K562 (cell line): ENCODE results near the gene COL13A1. TPM values are rescaled to one million over a fixed set of nuclear protein-coding genes. Genes with fewer than 3 reads are reported as not detected.

Source experiments
- ATAC-seq: fragments of 200-7000 bp; cut with Tn5 transposase; 3 replicates; pipeline ENCODE4 v1.9.1; 2020; ENCODE audit warnings: moderate library complexity
- BruUV-seq: library from RNA; stranded (reverse); fragments of 400-500 nt; replicated peaks from 2 replicates; lab custom pipeline; 2021; lab: Mats Ljungman, UMichigan
- CTCF ChIA-PET: fragments of 300-600 bp; formaldehyde crosslinking; extraction: SDS; loops from one replicate; lab custom pipeline; 2021; ENCODE audit warnings: low intra/inter-chr PET ratio; lab: Yijun Ruan, JAX
- POLR2A ChIA-PET: fragments of 300-600, 350-650 bp; sonication (Branson Sonifier 250); formaldehyde crosslinking; extraction: SDS; loops from one replicate; lab custom pipeline; 2021; ENCODE audit warnings: antibody characterized with exemption, inconsistent platforms; lab: Yijun Ruan, JAX
- DNase-seq, 4 experiments: peaks; one replicate each; pipeline versions ENCODE4 v3.0.0 to v3.0.0-alpha.2; 2011 to 2018; ENCODE audit warnings: low spot score in 3 of 4, mixed read lengths in 3 of 4; ENCODE audit errors: extremely low read depth in 1 of 4
- FAIRE-seq: peaks from 2 replicates; lab custom pipeline; 2011; peaks lifted over from hg19 to GRCh38; lab: Jason Lieb, UNC
- H2AFZ ChIP-seq: 2 replicates; pipeline ENCODE4 v1.6.0; 2011; ENCODE audit warnings: low read depth, low read length, control low read depth, inconsistent platforms
- H3K27ac ChIP-seq: fragments of 200-600 bp; 3 replicates; pipeline ENCODE4 v1.8.0; 2011; ENCODE audit warnings: low read depth, mild to moderate bottlenecking, control low read depth, inconsistent platforms, low read length, moderate library complexity, mixed read lengths; ENCODE audit errors: extremely low read depth
- H3K27me3 ChIP-seq, 2 experiments: fragments of 300-600 bp in 1 of 2; 2 replicates in 1 of 2; 3 replicates in 1 of 2; pipeline versions ENCODE4 v1.6.0 to v1.8.0; 2011; ENCODE audit warnings: inconsistent platforms in 2 of 2, low read length in 2 of 2, mild to moderate bottlenecking in 1 of 2, mixed read lengths in 1 of 2, moderate library complexity in 1 of 2; ENCODE audit not compliant: control insufficient read depth in 2 of 2, insufficient read depth in 2 of 2
- H3K36me3 ChIP-seq: fragments of 300-600 bp; 3 replicates; pipeline ENCODE4 v1.8.0; 2011; ENCODE audit warnings: mild to moderate bottlenecking, low read length, inconsistent platforms; ENCODE audit not compliant: control insufficient read depth, insufficient read depth
- H3K4me1 ChIP-seq, 2 experiments: fragments of 200-600 bp in 1 of 2; replicated peaks in 1 of 2; 2 replicates in 1 of 2; 3 replicates in 1 of 2; pipeline versions ENCODE4 v1.5.1 to v1.8.0; 2011; ENCODE audit warnings: inconsistent platforms in 2 of 2, low read length in 2 of 2, mild to moderate bottlenecking in 1 of 2, mixed read lengths in 1 of 2, moderate library complexity in 1 of 2; ENCODE audit not compliant: control insufficient read depth in 2 of 2, insufficient read depth in 2 of 2
- H3K4me2 ChIP-seq: 2 replicates; pipeline ENCODE4 v1.6.1; 2011; ENCODE audit warnings: low read length, control low read depth, inconsistent platforms, mixed read lengths; ENCODE audit not compliant: insufficient read depth
- H3K4me3 ChIP-seq: fragments of 200-600 bp; sonication (generic), shearing (Covaris generic); 2 replicates; pipeline ENCODE4 v1.5.1; 2016; ENCODE audit warnings: control low read depth, inconsistent platforms
- H3K79me2 ChIP-seq: fragments of 200-600 bp; 3 replicates; pipeline ENCODE4 v1.8.0; 2011; ENCODE audit warnings: low read length, inconsistent platforms; ENCODE audit not compliant: control insufficient read depth, insufficient read depth
- H3K9ac ChIP-seq, 2 experiments: 2 replicates each; pipeline versions ENCODE4 v1.6.0 to v1.6.1; 2011; ENCODE audit warnings: low read depth in 2 of 2, low read length in 2 of 2, control low read depth in 1 of 2, inconsistent platforms in 1 of 2, mild to moderate bottlenecking in 1 of 2, mixed read lengths in 1 of 2; ENCODE audit not compliant: insufficient read depth in 1 of 2
- H3K9me1 ChIP-seq: one replicate; pipeline ENCODE4 v1.6.0; 2011; ENCODE audit warnings: inconsistent platforms, mild to moderate bottlenecking, low read length, moderate library complexity; ENCODE audit not compliant: control insufficient read depth, insufficient read depth
- H3K9me3 ChIP-seq: replicated peaks from 2 replicates; pipeline ENCODE4 v1.5.1; 2011; ENCODE audit warnings: low read depth, low read length, inconsistent platforms; ENCODE audit not compliant: control insufficient read depth, insufficient read depth
- H4K20me1 ChIP-seq: replicated peaks from 2 replicates; pipeline ENCODE4 v1.6.1; 2011; ENCODE audit warnings: low read length, inconsistent platforms, mixed read lengths; ENCODE audit not compliant: control insufficient read depth, insufficient read depth
- ATF4 ChIP-seq: fragments of 450-650 bp; formaldehyde crosslinking; IDR thresholded peaks from 2 replicates; pipeline ENCODE4 v1.4.0; 2022; ENCODE audit warnings: mild to moderate bottlenecking, moderate library complexity
- CTCFL ChIP-seq: IDR thresholded peaks from 2 replicates; pipeline ENCODE4 v1.6.1; 2011; ENCODE audit warnings: borderline replicate concordance, low read depth, mild to moderate bottlenecking, moderate library complexity, low read length; ENCODE audit not compliant: insufficient read depth, poor library complexity, severe bottlenecking
- FOS ChIP-seq: IDR thresholded peaks from 3 replicates; pipeline ENCODE4 v1.6.1; 2011; ENCODE audit not compliant: insufficient read length; ENCODE audit errors: extremely low read depth
- HMBOX1 ChIP-seq: sonication (generic); IDR thresholded peaks from 2 replicates; pipeline ENCODE4 v1.6.1; 2016
- HNRNPK ChIP-seq: fragments of 200-400 bp; formaldehyde crosslinking; IDR thresholded peaks from one replicate; pipeline ENCODE4 v1.6.1; 2018; ENCODE audit warnings: mild to moderate bottlenecking, low read depth, low read length; ENCODE audit not compliant: poor library complexity, severe bottlenecking
- IRF1 ChIP-seq: sonication (generic); formaldehyde crosslinking; IDR thresholded peaks from 2 replicates; pipeline ENCODE4 v1.8.0; 2022; ENCODE audit warnings: missing genetic modification reagents, mild to moderate bottlenecking, borderline replicate concordance
- MNT ChIP-seq, 2 experiments: fragments of 450-650 bp; conservative IDR thresholded peaks; 2 replicates each; pipeline ENCODE4 v1.6.1; 2017; ENCODE audit warnings: mild to moderate bottlenecking in 2 of 2, moderate library complexity in 2 of 2
- POLR2H ChIP-seq: IDR thresholded peaks from 2 replicates; pipeline ENCODE4 v1.6.1; 2016; ENCODE audit warnings: missing genetic modification characterization, low read depth, mild to moderate bottlenecking, control low read depth, missing compliant biosample characterization, moderate library complexity
- PRPF4 ChIP-seq: fragments of 200-400 bp; formaldehyde crosslinking; IDR thresholded peaks from one replicate; pipeline ENCODE4 v1.6.1; 2017; ENCODE audit warnings: low read length, low read depth, mild to moderate bottlenecking; ENCODE audit not compliant: insufficient read depth, poor library complexity, severe bottlenecking
- STAT5A ChIP-seq: IDR thresholded peaks from 2 replicates; pipeline ENCODE4 v1.6.1; 2012; ENCODE audit warnings: low read length, inconsistent platforms, borderline replicate concordance
- ZNF436 ChIP-seq: fragments of 250-450, 450-650 bp; sonication (Bioruptor Pico); formaldehyde crosslinking; IDR thresholded peaks from 2 replicates; pipeline ENCODE4 v1.7.0; 2020; ENCODE audit warnings: mild to moderate bottlenecking
- ZNF444 ChIP-seq: fragments of 250-450 bp; sonication (Bioruptor Pico); IDR thresholded peaks from 2 replicates; pipeline ENCODE4 v1.4.0; 2020; ENCODE audit warnings: mild to moderate bottlenecking, moderate library complexity
- ZNF696 ChIP-seq: fragments of 250-450 bp; sonication (Bioruptor Pico); conservative IDR thresholded peaks from 2 replicates; pipeline ENCODE4 v1.4.0; 2020; ENCODE audit warnings: mild to moderate bottlenecking, moderate library complexity
- ZNF740 ChIP-seq, 3 experiments: fragments of 200-800 bp in 1 of 3; sonication (Bioruptor generic) in 1 of 3; sonication (generic) in 1 of 3; formaldehyde crosslinking in 1 of 3; IDR thresholded peaks; 2 replicates each; pipeline versions ENCODE4 v1.6.1 to v1.8.0; 2016 to 2022; ENCODE audit warnings: mild to moderate bottlenecking in 2 of 3, missing compliant biosample characterization in 2 of 3, missing genetic modification characterization in 2 of 3, missing genetic modification reagents in 1 of 3
- WGBS: fragments of 100-300 bp; shearing (Covaris generic); methylation state at CpG from one replicate; pipeline ENCODE4 v1.1.6; 2016; ENCODE audit warnings: low coverage, mixed read lengths; ENCODE audit not compliant: insufficient coverage; ENCODE audit errors: missing lambda C conversion rate; 5-methylcytosine and 5-hydroxymethylcytosine counted together
- in situ Hi-C: fragments of 300-500 bp; cut with MboI; formaldehyde crosslinking; loops from 4 replicates; pipeline ENCODE4 v1.15.0; 2018; ENCODE audit warnings: inconsistent platforms, mixed read lengths
- intact Hi-C: fragments of 100-400 bp; cut with micrococcal nuclease; formaldehyde crosslinking; loops from 2 replicates; pipeline ENCODE4 v1.14.2; 2022
- polyA plus RNA-seq, 8 experiments: library from polyadenylated mRNA; depleted of rRNA in 4 of 8; stranded (reverse) in 5 of 8; unstranded in 3 of 8; fragments of >200 nt; fragmentation: Nextera tagmentation in 2 of 8; fragmentation: Illumina TruSeq in 1 of 8; extraction: Ambion mirVana in 2 of 8; extraction: Trizol in 1 of 8; gene quantifications; 2 replicates each; pipeline versions ENCODE4 v1.2.1 to v1.2.3, GENCODE V29; 2011 to 2014; ENCODE audit warnings: inconsistent platforms in 1 of 8, missing spikeins in 1 of 8
- total RNA-seq, 7 experiments: library from RNA; depleted of rRNA in 6 of 7; stranded (reverse); fragments of >200 nt in 6 of 7; fragmentation: Illumina TruSeq in 2 of 7; extraction: Trizol in 2 of 7; gene quantifications; 2 replicates each; pipeline versions ENCODE4 v1.2.1 to v1.2.3, GENCODE V29; 2011 to 2021; ENCODE audit warnings: low replicate concordance in 1 of 7

COL13A1 gene
- total and polyA plus RNA-seq, 9 of the 15 experiments (the other 6 are each of a cell fraction or from before 2014, with no cell fraction given) = not detected

- Histone ChIP-seq H2AFZ (no peak overlapping the region), H3K4me1 (no peaks in the 10 kb centered on the region), H3K9me1 (no peaks in the 10 kb centered on the region), H3K4me3 (no peak overlapping the region), H3K9ac (no peak overlapping the region), H4K20me1 (no peaks in the 10 kb centered on the region), H3K9me3 (no peaks in the 10 kb centered on the region), H3K36me3 (no peaks in the 10 kb centered on the region), H3K27ac (no peak overlapping the region), H3K27me3 (peaks cover 0 to 6% of the 10 kb centered on the region in 2 experiments; a peak in 2 of 5 replicates), H3K79me2 (no peaks in the 10 kb centered on the region), H3K4me2 (no peak overlapping the region)
- BruUV-seq = no TSS peak
- POLR2A ChIA-PET = interaction anchor here (0.6 kb wide), 1 partner anchor 9 kb away, joined by 3 read pairs; no protein-coding TSS in a partner anchor
- in situ Hi-C loops = no loop called here
- WGBS = 0% methylated on average over 2 of the region's 2 CpGs
- intact Hi-C loops = no loop called here
- ATAC-seq = no peak
- no peak for FAIRE-seq
- CTCF ChIA-PET = no interaction called here
- no peak for DNase-seq
- no peak for TF ChIP-seq MNT (conservative IDR thresholded peaks at IDR 0.05)
- TF ChIP-seq ATF4 = no peak
- TF ChIP-seq ZNF444 (CRISPR knock-in tag) = no peak
- TF ChIP-seq ZNF740 (CRISPR knock-in tag; IDR thresholded peaks at IDR 0.05) = no peak
- no peak for TF ChIP-seq ZNF740 (tag; IDR thresholded peaks at IDR 0.05)
- TF ChIP-seq IRF1 (CRISPR knock-in tag) = no peak
- no peak for TF ChIP-seq CTCFL
- TF ChIP-seq STAT5A = no peak
- TF ChIP-seq FOS = no peak
- no peak for TF ChIP-seq ZNF696 (CRISPR knock-in tag)
- no peak for TF ChIP-seq POLR2H
- TF ChIP-seq HMBOX1 = no peak
- no peak for TF ChIP-seq HNRNPK
- no peak for TF ChIP-seq PRPF4
- no peak for TF ChIP-seq ZNF436
Measured at GRCh38 chr10:69996611-69997010, 194.9 kb downstream of the COL13A1 start.
